PFSK-1 (cell line): ENCODE results near the gene MYG1.

Source experiments
- FOXP2 ChIP-seq: optimal IDR thresholded peaks from 2 replicates; pipeline ENCODE3; 2011; ENCODE audit warnings: borderline replicate concordance, control low read depth, inconsistent platforms; ENCODE audit not compliant: insufficient read depth; ENCODE audit errors: extremely low read length, extremely low read depth
- POLR2AphosphoS5 ChIP-seq: IDR thresholded peaks from 2 replicates; pipeline ENCODE4 v1.6.1; 2012; ENCODE audit warnings: low read depth, mild to moderate bottlenecking, control low read depth, low read length, moderate library complexity
- SIN3A ChIP-seq: IDR thresholded peaks from 2 replicates; pipeline ENCODE4 v1.6.1; 2012; ENCODE audit warnings: mild to moderate bottlenecking, low read length, moderate library complexity, borderline replicate concordance; ENCODE audit not compliant: insufficient read depth
- TAF1 ChIP-seq: IDR thresholded peaks from 2 replicates; pipeline ENCODE4 v1.6.1; 2012; ENCODE audit warnings: low read length, control low read depth, borderline replicate concordance; ENCODE audit not compliant: insufficient read depth
- TF ChIP-seq, protein P1 (sequence below), 2 experiments: IDR thresholded peaks; 2 replicates each; pipeline versions ENCODE4 v1.6.1 to v1.8.0; 2011 to 2012; ENCODE audit warnings: low read depth in 2 of 2, low read length in 2 of 2, control low read depth in 1 of 2, inconsistent platforms in 1 of 2, mild to moderate bottlenecking in 1 of 2, moderate library complexity in 1 of 2; ENCODE audit not compliant: insufficient read depth in 1 of 2

DNA sequence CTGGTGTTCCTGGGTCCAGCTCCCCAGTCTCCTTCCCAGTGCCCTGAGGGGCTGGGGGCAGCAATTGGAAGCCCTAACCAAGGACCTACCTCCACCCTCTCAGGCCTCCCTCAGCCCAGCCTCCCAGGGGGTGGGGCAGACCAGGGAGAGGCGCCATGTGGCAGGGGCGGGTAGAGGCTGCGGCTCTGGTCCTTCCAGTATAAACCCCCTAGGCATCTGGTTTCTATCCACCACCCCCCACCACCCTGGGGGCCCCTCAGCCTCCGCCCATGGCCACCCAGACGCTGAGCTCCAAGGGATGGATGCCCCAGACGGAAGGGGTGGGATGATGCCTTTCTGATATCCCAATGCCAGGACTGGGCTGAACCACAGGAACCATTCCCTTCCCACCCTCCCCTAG is 39.4 kb downstream of the MYG1 start:
- no peak for TF ChIP-seq POLR2AphosphoS5
- TF ChIP-seq, protein P1, sequence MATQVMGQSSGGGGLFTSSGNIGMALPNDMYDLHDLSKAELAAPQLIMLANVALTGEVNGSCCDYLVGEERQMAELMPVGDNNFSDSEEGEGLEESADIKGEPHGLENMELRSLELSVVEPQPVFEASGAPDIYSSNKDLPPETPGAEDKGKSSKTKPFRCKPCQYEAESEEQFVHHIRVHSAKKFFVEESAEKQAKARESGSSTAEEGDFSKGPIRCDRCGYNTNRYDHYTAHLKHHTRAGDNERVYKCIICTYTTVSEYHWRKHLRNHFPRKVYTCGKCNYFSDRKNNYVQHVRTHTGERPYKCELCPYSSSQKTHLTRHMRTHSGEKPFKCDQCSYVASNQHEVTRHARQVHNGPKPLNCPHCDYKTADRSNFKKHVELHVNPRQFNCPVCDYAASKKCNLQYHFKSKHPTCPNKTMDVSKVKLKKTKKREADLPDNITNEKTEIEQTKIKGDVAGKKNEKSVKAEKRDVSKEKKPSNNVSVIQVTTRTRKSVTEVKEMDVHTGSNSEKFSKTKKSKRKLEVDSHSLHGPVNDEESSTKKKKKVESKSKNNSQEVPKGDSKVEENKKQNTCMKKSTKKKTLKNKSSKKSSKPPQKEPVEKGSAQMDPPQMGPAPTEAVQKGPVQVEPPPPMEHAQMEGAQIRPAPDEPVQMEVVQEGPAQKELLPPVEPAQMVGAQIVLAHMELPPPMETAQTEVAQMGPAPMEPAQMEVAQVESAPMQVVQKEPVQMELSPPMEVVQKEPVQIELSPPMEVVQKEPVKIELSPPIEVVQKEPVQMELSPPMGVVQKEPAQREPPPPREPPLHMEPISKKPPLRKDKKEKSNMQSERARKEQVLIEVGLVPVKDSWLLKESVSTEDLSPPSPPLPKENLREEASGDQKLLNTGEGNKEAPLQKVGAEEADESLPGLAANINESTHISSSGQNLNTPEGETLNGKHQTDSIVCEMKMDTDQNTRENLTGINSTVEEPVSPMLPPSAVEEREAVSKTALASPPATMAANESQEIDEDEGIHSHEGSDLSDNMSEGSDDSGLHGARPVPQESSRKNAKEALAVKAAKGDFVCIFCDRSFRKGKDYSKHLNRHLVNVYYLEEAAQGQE (IDR thresholded peaks at IDR 0.05; ENCODE audit: insufficient read depth in 1 of 2, low read depth in 2 of 2, low read length in 2 of 2) = no peak
- no peak for TF ChIP-seq TAF1
- no peak for TF ChIP-seq SIN3A
- no peak for TF ChIP-seq FOXP2
